WI38 (cell line): ENCODE data around the gene TTLL11.

ENCODE experiments used
- H3K4me3 ChIP-seq: 2 replicates; pipeline ENCODE4 v1.5.1; 2011; ENCODE audit warnings: low read depth, mild to moderate bottlenecking, control low read depth, low read length
- TF ChIP-seq, protein P1 (sequence below): IDR thresholded peaks from 2 replicates; pipeline ENCODE4 v1.5.1; 2012; ENCODE audit warnings: low read depth, mild to moderate bottlenecking, control low read depth, low read length

TTLL11 gene

DNA sequence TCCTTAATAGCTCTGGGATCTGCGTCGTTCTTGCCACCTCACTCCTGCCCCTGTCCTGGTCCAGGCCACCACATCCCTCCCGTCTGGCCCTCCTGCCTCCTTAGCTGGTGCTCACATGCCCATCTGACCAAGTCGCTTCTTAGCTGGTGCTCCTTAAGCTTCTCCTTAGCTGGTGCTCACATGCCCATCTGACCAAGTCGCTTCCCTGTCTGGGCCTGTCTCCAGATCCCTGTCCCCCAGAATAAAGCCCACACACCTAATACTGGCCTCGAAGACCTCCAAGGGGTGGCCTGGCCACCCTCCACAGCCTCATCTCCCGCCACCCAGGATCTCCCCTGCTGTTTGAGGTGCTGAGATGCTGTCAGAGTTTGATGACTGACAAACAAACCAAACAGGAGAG lies 31.4 kb upstream of the TTLL11 start:
- TF ChIP-seq, protein P1, sequence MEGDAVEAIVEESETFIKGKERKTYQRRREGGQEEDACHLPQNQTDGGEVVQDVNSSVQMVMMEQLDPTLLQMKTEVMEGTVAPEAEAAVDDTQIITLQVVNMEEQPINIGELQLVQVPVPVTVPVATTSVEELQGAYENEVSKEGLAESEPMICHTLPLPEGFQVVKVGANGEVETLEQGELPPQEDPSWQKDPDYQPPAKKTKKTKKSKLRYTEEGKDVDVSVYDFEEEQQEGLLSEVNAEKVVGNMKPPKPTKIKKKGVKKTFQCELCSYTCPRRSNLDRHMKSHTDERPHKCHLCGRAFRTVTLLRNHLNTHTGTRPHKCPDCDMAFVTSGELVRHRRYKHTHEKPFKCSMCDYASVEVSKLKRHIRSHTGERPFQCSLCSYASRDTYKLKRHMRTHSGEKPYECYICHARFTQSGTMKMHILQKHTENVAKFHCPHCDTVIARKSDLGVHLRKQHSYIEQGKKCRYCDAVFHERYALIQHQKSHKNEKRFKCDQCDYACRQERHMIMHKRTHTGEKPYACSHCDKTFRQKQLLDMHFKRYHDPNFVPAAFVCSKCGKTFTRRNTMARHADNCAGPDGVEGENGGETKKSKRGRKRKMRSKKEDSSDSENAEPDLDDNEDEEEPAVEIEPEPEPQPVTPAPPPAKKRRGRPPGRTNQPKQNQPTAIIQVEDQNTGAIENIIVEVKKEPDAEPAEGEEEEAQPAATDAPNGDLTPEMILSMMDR = no peak
- no peak overlapping the region for H3K4me3 ChIP-seq

GRCh38 chr9:122124048-122124447 lies 30.9 kb upstream of the TTLL11 start:
- TF ChIP-seq, protein P1 = no peak

DNA sequence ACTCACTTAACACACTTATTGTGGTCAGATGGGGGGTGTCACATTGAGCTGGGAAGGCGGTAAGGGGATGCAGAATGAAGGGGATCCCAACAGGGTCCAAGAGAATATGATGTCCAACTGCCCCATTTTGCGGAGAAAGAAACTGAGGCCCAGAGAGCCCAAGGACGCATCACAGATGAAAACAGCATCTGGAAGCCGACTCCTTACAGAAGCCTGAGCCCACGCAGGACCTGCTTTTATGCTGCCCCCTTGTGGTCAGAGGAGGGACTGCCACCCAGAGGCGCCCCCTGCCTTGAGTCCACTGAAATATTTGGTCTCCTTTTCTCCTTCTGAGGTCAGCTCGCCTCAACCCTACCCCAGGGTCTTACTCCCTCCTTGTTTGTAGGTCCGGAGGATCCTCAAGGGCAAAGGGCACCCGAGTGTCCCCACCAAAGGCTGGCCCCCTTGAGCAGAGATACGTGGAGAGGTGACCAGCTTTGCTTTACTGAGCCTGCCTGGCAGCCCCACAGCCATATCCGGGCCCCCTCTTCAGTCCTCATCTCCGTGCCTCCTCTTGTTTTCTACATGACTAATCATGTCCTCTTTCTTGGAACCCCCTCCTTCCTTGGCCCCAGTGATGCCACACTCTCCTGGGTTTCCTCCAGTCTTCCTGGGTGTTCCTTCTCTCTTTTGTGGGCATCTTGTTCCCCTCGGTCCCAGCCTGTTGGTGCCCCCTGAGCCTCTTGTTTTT lies 30.0 kb upstream of the TTLL11 start:
- no peak overlapping the region for H3K4me3 ChIP-seq
- TF ChIP-seq, protein P1 = peak; percentile 99

More at GRCh38 chr9:122124048-122124447, 30.9 kb upstream of the TTLL11 start:
- H3K4me3 ChIP-seq = no peak overlapping the region

DNA sequence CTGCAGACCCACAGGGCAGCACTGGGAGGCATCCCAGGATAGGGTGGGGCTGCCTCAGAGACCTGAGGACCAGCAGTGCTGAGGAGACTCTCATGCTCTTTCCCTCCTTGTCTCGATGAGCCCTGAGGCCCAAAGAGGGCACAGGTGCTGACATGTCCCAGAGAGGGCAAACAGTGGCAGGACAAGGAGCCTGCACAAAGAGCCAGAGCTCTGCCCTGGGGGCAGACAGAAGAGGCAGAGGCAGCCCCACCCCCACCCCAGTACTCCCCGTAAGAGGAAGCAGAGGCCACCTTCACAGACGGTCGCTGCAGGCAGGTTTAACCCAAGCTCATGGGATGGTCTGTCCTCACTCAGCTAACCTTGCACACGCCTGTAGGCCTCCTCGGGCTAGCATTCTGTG lies 29.4 kb upstream of the TTLL11 start:
- H3K4me3 ChIP-seq = no peak overlapping the region
- TF ChIP-seq, protein P1 = no peak

DNA sequence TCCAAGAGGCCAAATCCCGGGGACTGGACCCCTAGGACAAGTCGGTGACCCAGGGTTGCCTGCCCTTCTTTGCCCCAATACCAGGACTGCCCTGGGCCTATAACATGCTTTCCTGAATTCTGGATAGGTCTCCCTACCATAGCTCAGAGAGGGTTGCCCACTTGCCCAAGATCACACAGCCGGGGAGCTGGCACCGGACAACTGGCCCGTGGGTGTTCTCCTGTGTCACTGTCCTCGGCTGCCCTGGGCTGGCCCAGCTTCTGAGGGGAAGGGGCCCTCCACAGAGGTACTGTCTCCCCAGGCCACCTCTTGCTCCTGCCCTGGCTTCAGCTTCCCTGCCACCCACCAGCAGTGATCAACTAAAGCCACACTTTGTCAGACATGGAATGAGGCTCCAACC lies 28.8 kb upstream of the TTLL11 start:
- TF ChIP-seq, protein P1 = no peak
- no peak overlapping the region for H3K4me3 ChIP-seq

- TF ChIP-seq, protein P1 = no peak
- no peak overlapping the region for H3K4me3 ChIP-seq
Observed at GRCh38 chr9:122121391-122121790, 28.3 kb upstream of the TTLL11 start.

DNA sequence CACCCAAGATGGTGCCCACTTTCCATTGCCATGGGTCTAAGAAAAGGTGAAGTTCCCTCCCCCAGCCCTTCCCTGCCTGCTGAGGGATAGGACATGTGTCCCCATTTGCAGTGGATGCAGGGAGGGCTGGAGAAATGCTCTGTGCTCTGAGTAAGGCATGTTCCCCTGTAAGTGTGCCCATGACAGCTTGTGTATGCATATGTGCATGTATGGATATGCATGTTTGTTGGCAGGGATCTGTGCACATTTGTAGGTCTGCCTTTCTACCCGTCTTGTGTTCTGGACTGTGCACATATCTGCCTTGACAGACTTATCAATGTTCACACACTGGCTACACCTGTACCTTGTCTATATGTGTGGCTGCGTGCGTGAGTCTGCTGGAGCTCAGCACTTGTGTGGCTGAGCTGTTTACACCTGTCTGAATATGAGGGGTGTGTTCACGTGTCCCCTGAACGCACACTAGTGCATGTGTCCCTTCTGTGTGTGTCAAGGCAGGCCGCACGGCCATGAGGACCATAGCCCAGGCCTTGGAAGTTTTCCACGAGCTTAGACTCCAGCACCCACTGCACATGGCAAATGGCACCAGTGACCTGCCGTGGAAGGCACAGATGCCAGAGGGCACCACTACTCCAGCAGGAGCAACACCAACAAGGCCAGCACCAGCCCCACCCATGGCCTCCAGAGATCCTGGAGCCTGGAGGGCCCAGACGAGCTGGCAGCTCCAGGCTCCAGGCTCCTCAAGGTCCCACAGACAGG lies 27.4 kb upstream of the TTLL11 start:
- TF ChIP-seq, protein P1 = no peak

More for the DNA sequence above, 27.4 kb upstream of the TTLL11 start:
- H3K4me3 ChIP-seq = no peak overlapping the region
